HepG2 (cell line): Measurements from ENCODE around the gene ALOXE3. TPM values are rescaled to one million over a fixed set of nuclear protein-coding genes. Genes with fewer than 3 reads are reported as not detected.
A peak's percentile ranks its signal among the peaks of the same experiment; 100 is the strongest.

Experiments
- ASH2L ChIP-seq: fragments of 300-600, 200-600 bp; sonication (generic); IDR thresholded peaks from 2 replicates; pipeline ENCODE4 v1.7.0; 2017; ENCODE audit warnings: low read depth, mild to moderate bottlenecking, moderate library complexity, mixed read lengths, low read length; ENCODE audit not compliant: insufficient read length
- EP300 ChIP-seq, 3 experiments: sonication (generic) in 1 of 3; formaldehyde crosslinking in 1 of 3; IDR thresholded peaks; 2 replicates each; pipeline versions ENCODE4 v1.5.1 to v1.6.1; 2011 to 2020; ENCODE audit warnings: low read depth in 2 of 3, low read length in 2 of 3, borderline replicate concordance in 1 of 3, improper control_type of control experiment in 1 of 3, mild to moderate bottlenecking in 1 of 3, missing genetic modification reagents in 1 of 3, moderate library complexity in 1 of 3
- GZF1 ChIP-seq: sonication (generic); formaldehyde crosslinking; IDR thresholded peaks from 2 replicates; pipeline ENCODE4 v1.5.1; 2020; ENCODE audit warnings: mild to moderate bottlenecking, missing genetic modification reagents
- HNF4G ChIP-seq, 2 experiments: sonication (generic) in 1 of 2; formaldehyde crosslinking in 1 of 2; IDR thresholded peaks; 2 replicates each; pipeline versions ENCODE4 v1.4.0 to v1.6.1; 2011 to 2020; ENCODE audit warnings: borderline replicate concordance in 2 of 2, low read depth in 2 of 2, mild to moderate bottlenecking in 2 of 2, low read length in 1 of 2, missing genetic modification reagents in 1 of 2, moderate library complexity in 1 of 2
- IRF2 ChIP-seq: IDR thresholded peaks from 2 replicates; pipeline ENCODE4 v1.6.1; 2018; ENCODE audit warnings: missing genetic modification reagents, missing compliant biosample characterization
- JUN ChIP-seq: sonication (generic); formaldehyde crosslinking; IDR thresholded peaks from 2 replicates; pipeline ENCODE4 v1.4.0; 2020; ENCODE audit warnings: mild to moderate bottlenecking, missing genetic modification reagents
- KLF11 ChIP-seq: IDR thresholded peaks from 2 replicates; pipeline ENCODE4 v1.6.1; 2016; ENCODE audit warnings: missing compliant biosample characterization
- POLR2G ChIP-seq: fragments of 200-400 bp; formaldehyde crosslinking; IDR thresholded peaks from 2 replicates; pipeline ENCODE4 v1.6.1; 2018; ENCODE audit warnings: mild to moderate bottlenecking, low read depth, low read length, moderate library complexity
- RAD21 ChIP-seq: fragments of 450-650 bp; formaldehyde crosslinking; IDR thresholded peaks from 2 replicates; pipeline ENCODE4 v1.5.0; 2020; ENCODE audit warnings: mild to moderate bottlenecking
- RFXAP ChIP-seq: sonication (generic); formaldehyde crosslinking; IDR thresholded peaks from 2 replicates; pipeline ENCODE4 v1.4.0; 2020; ENCODE audit warnings: missing genetic modification reagents, borderline replicate concordance
- SMC3 ChIP-seq: IDR thresholded peaks from 2 replicates; pipeline ENCODE4 v1.6.1; 2011; ENCODE audit warnings: low read length, improper control_type of control experiment
- SOX6 ChIP-seq, 2 experiments: fragments of 450-650 bp in 1 of 2; sonication (generic) in 1 of 2; formaldehyde crosslinking in 1 of 2; IDR thresholded peaks; 2 replicates each; pipeline versions ENCODE4 v1.4.0 to v1.6.1; 2017 to 2020; ENCODE audit warnings: antibody characterized with exemption in 1 of 2, mild to moderate bottlenecking in 1 of 2, missing genetic modification reagents in 1 of 2
- TARDBP ChIP-seq: sonication (generic); formaldehyde crosslinking; IDR thresholded peaks from 2 replicates; pipeline ENCODE4 v1.8.0; 2022; ENCODE audit warnings: mild to moderate bottlenecking, missing genetic modification reagents
- TERF1 ChIP-seq: sonication (generic); formaldehyde crosslinking; IDR thresholded peaks from 2 replicates; pipeline ENCODE4 v1.8.0; 2022; ENCODE audit warnings: mild to moderate bottlenecking, missing genetic modification reagents, moderate library complexity
- ZFP36L1 ChIP-seq: sonication (generic); formaldehyde crosslinking; IDR thresholded peaks from 2 replicates; pipeline ENCODE4 v1.8.0; 2022; ENCODE audit warnings: mild to moderate bottlenecking, missing genetic modification reagents, moderate library complexity
- ZFX ChIP-seq: sonication (generic); formaldehyde crosslinking; IDR thresholded peaks from 2 replicates; pipeline ENCODE4 v1.4.0; 2020; ENCODE audit warnings: mild to moderate bottlenecking, low read depth, missing genetic modification reagents, moderate library complexity
- ZNF280D ChIP-seq: sonication (generic); formaldehyde crosslinking; IDR thresholded peaks from 2 replicates; pipeline ENCODE4 v1.5.1; 2020; ENCODE audit warnings: mild to moderate bottlenecking, missing genetic modification reagents
- ZNF678 ChIP-seq: sonication (generic); formaldehyde crosslinking; IDR thresholded peaks from 2 replicates; pipeline ENCODE4 v1.4.0; 2020; ENCODE audit warnings: mild to moderate bottlenecking, missing genetic modification reagents
- polyA plus RNA-seq, 8 experiments: library from polyadenylated mRNA; depleted of rRNA in 3 of 8; stranded (reverse) in 7 of 8; unstranded in 1 of 8; fragments of >200 nt; fragmentation: Illumina TruSeq in 4 of 8; extraction: Trizol in 4 of 8; gene quantifications; 2 replicates each; pipeline versions ENCODE4 v1.2.1 to v1.2.3, GENCODE V29; 2011 to 2016; ENCODE audit warnings: low read depth in 4 of 8, missing spikeins in 1 of 8, mixed read lengths in 1 of 8; ENCODE audit not compliant: insufficient read depth in 1 of 8
- total RNA-seq, 5 experiments: library from RNA; depleted of rRNA; stranded (reverse); fragments of >200 nt; fragmentation: Illumina TruSeq; extraction: Trizol; gene quantifications; 2 replicates each; pipeline ENCODE4 v1.2.3, GENCODE V29; 2016; ENCODE audit warnings: low read depth in 1 of 5
- TF ChIP-seq, protein P1 (sequence below): sonication (generic); formaldehyde crosslinking; IDR thresholded peaks from 2 replicates; pipeline ENCODE4 v1.5.0; 2020; ENCODE audit warnings: mild to moderate bottlenecking, missing genetic modification reagents
- TF ChIP-seq, protein P2 (sequence below): IDR thresholded peaks from 2 replicates; pipeline ENCODE4 v1.6.1; 2016; ENCODE audit warnings: mild to moderate bottlenecking

Gene ALOXE3
- total and polyA plus RNA-seq, 2 of the 13 experiments (the other 11 are each of a cell fraction or from before 2014, with no cell fraction given) = 0.07 TPM; not detected in 1

- TF ChIP-seq ZNF280D (no peak), IRF2 (CRISPR knock-in tag) (no peak), TARDBP (CRISPR knock-in tag) (peak; percentile 30; the same call in 1 of the 2 replicates), EP300 (IDR thresholded peaks at IDR 0.05; ENCODE audit: low read depth in 2 of 2, low read length in 2 of 2) (no peak), EP300 (CRISPR knock-in tag; IDR thresholded peaks at IDR 0.05; ENCODE audit: borderline replicate concordance) (0 out of 2 replicates have a peak, but pooled peaks have one; percentile 22), ZNF678 (no peak), HNF4G (IDR thresholded peaks at IDR 0.05; ENCODE audit: borderline replicate concordance, low read depth, low read length) (peak; percentile 44; the same call in 1 of the 2 replicates), HNF4G (CRISPR knock-in tag; IDR thresholded peaks at IDR 0.05; ENCODE audit: borderline replicate concordance, low read depth) (no peak), RFXAP (CRISPR knock-in tag) (no peak), RAD21 (CRISPR knock-in tag) (peak; percentile 75), JUN (CRISPR knock-in tag) (no peak), ZFX (peak; percentile 33; the same call in 1 of the 2 replicates), ZFP36L1 (CRISPR knock-in tag) (no peak), SMC3 (peak; percentile 80), GZF1 (CRISPR knock-in tag) (0 out of 2 replicates have a peak, but pooled peaks have one; percentile 68), SOX6 (IDR thresholded peaks at IDR 0.05) (no peak), SOX6 (CRISPR knock-in tag; IDR thresholded peaks at IDR 0.05) (peak; percentile 36; the same call in 1 of the 2 replicates), ASH2L (peak; percentile 36), TERF1 (CRISPR knock-in tag) (no peak), POLR2G (no peak; the same call in 1 of the 2 replicates), KLF11 (CRISPR knock-in tag) (no peak)
- TF ChIP-seq, protein P1, sequence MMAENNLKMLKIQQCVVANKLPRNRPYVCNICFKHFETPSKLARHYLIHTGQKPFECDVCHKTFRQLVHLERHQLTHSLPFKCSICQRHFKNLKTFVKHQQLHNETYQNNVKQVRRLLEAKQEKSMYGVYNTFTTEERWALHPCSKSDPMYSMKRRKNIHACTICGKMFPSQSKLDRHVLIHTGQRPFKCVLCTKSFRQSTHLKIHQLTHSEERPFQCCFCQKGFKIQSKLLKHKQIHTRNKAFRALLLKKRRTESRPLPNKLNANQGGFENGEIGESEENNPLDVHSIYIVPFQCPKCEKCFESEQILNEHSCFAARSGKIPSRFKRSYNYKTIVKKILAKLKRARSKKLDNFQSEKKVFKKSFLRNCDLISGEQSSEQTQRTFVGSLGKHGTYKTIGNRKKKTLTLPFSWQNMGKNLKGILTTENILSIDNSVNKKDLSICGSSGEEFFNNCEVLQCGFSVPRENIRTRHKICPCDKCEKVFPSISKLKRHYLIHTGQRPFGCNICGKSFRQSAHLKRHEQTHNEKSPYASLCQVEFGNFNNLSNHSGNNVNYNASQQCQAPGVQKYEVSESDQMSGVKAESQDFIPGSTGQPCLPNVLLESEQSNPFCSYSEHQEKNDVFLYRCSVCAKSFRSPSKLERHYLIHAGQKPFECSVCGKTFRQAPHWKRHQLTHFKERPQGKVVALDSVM (CRISPR knock-in tag) = no peak
- TF ChIP-seq, protein P2, sequence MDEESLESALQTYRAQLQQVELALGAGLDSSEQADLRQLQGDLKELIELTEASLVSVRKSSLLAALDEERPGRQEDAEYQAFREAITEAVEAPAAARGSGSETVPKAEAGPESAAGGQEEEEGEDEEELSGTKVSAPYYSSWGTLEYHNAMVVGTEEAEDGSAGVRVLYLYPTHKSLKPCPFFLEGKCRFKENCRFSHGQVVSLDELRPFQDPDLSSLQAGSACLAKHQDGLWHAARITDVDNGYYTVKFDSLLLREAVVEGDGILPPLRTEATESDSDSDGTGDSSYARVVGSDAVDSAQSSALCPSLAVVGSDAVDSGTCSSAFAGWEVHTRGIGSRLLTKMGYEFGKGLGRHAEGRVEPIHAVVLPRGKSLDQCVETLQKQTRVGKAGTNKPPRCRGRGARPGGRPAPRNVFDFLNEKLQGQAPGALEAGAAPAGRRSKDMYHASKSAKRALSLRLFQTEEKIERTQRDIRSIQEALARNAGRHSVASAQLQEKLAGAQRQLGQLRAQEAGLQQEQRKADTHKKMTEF (CRISPR knock-in tag) = no peak
Measured at GRCh38 chr17:8158267-8159031, 40.1 kb upstream of the ALOXE3 start (continued).
